GM19452 (cell line): Measurements from ENCODE around the gene LIX1L.

Source experiments
- ATAC-seq: cut with Tn5 transposase; IDR thresholded peaks from one replicate; pipeline ENCODE4 v1.9.1; 2021; ENCODE audit not compliant: unreplicated experiment

The LIX1L gene

GRCh38 chr1:145957443-145958319 lies at the start of gene LIX1L:
Gene LIX1L, minus strand, starts transcription at chr1:145958017. Its CDS starts 90 bp downstream, at chr1:145957927.
- peak; percentile 84 for ATAC-seq

- ATAC-seq = no peak
Observed at GRCh38 chr1:146001709-146002108, 43.9 kb upstream of the LIX1L start.

GRCh38 chr1:145999321-146000024 lies 41.7 kb upstream of the LIX1L start:
- ATAC-seq = no peak

- ATAC-seq = no peak
Observed at GRCh38 chr1:145997718-145998023, 39.9 kb upstream of the LIX1L start.

GRCh38 chr1:145997016-145997717 lies 39.4 kb upstream of the LIX1L start:
- ATAC-seq = peak; percentile 24

- ATAC-seq = peak; percentile 87
Observed at GRCh38 chr1:145996433-145997015, 38.7 kb upstream of the LIX1L start, which contains the start of gene TXNIP. Gene TXNIP, minus strand, starts transcription at chr1:145996579. Its CDS starts 313 bp downstream, at chr1:145996266.

GRCh38 chr1:145995964-145996432 lies 38.2 kb upstream of the LIX1L start:
- ATAC-seq = no peak

GRCh38 chr1:145995148-145995881 lies 37.5 kb upstream of the LIX1L start:
- no peak for ATAC-seq

GRCh38 chr1:145994391-145995120 lies 36.7 kb upstream of the LIX1L start:
- ATAC-seq = no peak

GRCh38 chr1:145993618-145994390 lies 36.0 kb upstream of the LIX1L start:
- no peak for ATAC-seq

- no peak for ATAC-seq
Observed at GRCh38 chr1:145992958-145993617, 35.3 kb upstream of the LIX1L start.

GRCh38 chr1:145992502-145992936 lies 34.7 kb upstream of the LIX1L start:
- no peak for ATAC-seq

- no peak for ATAC-seq
Observed at GRCh38 chr1:145991735-145992412, 34.1 kb upstream of the LIX1L start.

GRCh38 chr1:145990249-145990855 lies 32.5 kb upstream of the LIX1L start:
- ATAC-seq = no peak

GRCh38 chr1:145988773-145989172 lies 31.0 kb upstream of the LIX1L start:
- no peak for ATAC-seq

- no peak for ATAC-seq
Observed at GRCh38 chr1:145987926-145988325, 30.1 kb upstream of the LIX1L start.

GRCh38 chr1:145986551-145986950 lies 28.7 kb upstream of the LIX1L start:
- ATAC-seq = no peak
